ENCODE measurements around the gene ABI1.

GRCh38 chr10:26735435-26735834, 125.3 kb downstream of the ABI1 start:
- TF ChIP-seq, protein P1, sequence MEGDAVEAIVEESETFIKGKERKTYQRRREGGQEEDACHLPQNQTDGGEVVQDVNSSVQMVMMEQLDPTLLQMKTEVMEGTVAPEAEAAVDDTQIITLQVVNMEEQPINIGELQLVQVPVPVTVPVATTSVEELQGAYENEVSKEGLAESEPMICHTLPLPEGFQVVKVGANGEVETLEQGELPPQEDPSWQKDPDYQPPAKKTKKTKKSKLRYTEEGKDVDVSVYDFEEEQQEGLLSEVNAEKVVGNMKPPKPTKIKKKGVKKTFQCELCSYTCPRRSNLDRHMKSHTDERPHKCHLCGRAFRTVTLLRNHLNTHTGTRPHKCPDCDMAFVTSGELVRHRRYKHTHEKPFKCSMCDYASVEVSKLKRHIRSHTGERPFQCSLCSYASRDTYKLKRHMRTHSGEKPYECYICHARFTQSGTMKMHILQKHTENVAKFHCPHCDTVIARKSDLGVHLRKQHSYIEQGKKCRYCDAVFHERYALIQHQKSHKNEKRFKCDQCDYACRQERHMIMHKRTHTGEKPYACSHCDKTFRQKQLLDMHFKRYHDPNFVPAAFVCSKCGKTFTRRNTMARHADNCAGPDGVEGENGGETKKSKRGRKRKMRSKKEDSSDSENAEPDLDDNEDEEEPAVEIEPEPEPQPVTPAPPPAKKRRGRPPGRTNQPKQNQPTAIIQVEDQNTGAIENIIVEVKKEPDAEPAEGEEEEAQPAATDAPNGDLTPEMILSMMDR (IDR thresholded peaks at IDR 0.05; ENCODE audit: insufficient read depth, low read length) = no peak
- TF ChIP-seq POLR2AphosphoS5 (IDR thresholded peaks at IDR 0.05; ENCODE audit: low read depth) (no peak), GABPA (IDR thresholded peaks at IDR 0.05; ENCODE audit: low read depth) (no peak), SPI1 (IDR thresholded peaks at IDR 0.05; ENCODE audit: borderline replicate concordance, low read depth) (no peak)

Measured in HL-60 (cell line).